Activated T-cell treated with anti-CD3 and anti-CD28 coated beads, Interleukin-2, amount 50 U/mL, for 48 hours (primary cell): ENCODE measurements around the gene ZNF182.
A peak's percentile ranks its signal among the peaks of the same experiment; 100 is the strongest.
"Not testable (repeated sequence)": the region's sequence is repeated elsewhere in the genome, so short reads cannot be mapped to it uniquely, and the experiment has no call there.

Source experiments
- DNase-seq, 2 experiments: peaks; one replicate each; pipeline ENCODE4 v3.0.0-alpha.2; 2020

ZNF182 gene

GRCh38 chrX:48001260-48001659, 2.5 kb downstream of the ZNF182 start:
- DNase-seq = no peak

DNA sequence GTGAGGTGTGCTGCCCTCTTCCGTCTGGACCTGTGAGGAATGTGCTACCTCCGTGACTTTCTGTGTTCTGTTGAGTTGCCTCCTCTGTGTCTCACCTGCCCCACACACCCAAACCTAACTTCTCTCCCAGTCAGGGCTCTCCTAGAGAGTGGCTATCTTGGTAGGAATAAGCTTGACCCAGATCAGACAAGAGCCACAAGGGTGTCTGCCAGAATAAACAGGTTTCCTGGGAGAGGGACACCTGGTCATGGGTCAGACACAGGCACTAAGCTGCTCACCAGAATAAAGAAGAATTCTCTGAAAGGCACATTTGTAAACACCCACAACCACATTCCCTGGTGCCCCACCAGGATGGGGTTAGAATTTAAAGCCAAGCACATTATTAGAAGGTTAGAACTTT, 11.1 kb downstream of the ZNF182 start:
- DNase-seq = no peak

DNA sequence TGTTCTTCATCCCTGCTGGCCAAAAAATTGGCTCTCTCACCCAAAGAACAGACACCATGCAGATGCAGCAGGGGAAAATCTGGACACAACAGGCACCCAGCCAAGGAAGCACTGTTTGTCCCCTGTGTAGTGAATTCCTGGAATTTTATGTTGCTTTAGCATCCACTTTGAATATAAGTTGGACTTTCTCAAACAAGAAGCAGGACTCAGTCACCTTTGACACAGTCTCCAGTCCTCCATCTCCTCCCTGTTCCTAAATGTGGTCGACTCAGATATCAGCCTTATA, 11.8 kb downstream of the ZNF182 start:
- DNase-seq = no peak

DNA sequence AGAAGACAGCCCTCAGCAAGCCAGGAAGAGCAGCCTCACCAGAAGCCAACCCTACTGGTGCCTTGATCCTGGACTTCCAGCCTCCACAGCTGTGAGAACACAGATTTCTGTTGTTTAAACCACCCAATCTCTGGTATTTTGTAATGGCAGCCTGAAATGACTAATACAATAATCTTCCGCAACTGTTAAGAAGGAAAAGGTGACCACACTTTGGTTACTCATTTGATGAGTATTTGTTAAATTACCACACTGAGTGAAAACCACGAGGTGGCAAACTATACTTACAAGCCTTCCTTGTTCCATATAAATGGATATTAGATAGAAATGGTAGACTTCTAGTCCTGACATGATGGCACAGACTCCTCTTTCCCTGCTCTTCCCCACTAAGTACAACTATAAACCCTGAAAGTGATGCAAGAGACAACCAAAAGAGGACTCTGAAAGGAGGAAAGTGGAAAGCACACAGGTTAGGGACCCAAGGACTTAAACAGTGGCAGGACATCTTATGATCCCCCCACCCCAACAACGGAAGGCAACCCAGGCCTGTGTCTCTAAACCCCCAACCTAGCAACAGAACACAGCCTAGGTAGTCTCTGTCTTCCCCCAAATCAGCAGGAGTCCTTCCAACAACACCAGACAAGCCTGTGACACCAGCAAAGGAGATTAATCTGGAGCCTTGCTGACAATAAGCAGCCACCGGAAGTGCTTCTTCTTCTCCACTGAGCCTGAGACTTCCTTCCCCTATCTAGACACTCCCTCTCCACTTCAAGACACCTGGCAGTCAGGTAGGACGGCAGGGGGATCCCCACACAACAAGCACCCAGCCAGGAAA, 12.3 kb downstream of the ZNF182 start:
- peak; percentile 21 to 23 for DNase-seq

DNA sequence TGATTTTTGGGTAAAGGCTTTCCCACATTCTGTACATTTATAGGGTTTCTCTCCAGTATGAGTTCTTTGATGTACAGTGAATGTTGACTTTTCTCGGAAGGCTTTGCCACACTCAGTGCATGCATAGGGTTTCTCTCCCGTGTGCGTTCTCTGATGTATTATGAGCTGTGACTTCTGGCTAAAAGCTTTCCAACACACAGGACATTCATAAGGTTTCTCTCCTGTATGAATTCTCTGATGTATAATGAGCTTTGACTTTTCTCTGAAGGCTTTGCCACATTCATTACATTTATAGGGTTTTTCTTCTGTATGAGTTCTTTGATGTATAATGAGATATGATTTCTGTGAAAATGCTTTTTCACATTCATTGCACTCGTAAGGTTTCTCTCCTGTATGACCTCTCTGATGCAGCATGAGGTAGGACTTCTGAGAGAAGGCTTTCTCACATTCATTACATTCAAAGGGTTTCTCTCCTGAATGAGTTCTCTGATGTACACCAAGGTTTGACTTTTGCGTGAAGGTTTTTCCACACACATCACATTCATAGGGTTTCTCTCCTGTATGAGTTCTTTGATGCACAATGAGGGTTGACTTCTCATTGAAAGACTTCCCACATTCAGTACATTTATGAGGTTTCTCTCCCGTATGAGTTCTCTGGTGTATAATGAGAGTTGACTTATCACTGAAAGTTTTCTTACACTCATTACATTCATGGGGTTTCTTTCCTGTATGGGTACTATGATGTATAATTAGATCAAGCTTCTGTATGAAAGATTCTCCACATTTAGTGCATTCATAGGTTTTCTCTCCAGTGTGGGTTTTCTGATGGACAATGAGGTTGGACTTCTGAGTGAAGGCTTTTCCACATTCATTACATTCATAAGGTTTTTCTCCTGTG, 27.3 kb downstream of the ZNF182 start:
- DNase-seq = no peak

DNA sequence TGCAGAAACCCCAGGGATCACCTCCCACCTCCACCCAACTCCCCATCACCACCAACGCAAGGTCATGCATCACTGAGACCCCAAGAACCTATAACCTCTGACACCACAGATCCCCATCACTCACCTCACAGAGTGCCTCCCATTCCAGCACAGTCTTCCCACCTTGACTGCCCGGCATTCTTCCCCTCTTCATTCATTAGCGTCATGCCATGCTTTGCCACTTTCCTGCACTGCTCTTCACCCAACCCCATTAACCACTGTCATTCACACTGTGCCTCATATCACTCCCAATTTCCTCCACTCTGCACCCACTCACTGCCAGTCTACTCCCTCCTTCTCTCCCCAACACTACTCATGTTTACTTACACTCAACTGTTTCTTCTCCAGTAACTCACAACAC, 30.6 kb downstream of the ZNF182 start:
- DNase-seq = no peak

DNA sequence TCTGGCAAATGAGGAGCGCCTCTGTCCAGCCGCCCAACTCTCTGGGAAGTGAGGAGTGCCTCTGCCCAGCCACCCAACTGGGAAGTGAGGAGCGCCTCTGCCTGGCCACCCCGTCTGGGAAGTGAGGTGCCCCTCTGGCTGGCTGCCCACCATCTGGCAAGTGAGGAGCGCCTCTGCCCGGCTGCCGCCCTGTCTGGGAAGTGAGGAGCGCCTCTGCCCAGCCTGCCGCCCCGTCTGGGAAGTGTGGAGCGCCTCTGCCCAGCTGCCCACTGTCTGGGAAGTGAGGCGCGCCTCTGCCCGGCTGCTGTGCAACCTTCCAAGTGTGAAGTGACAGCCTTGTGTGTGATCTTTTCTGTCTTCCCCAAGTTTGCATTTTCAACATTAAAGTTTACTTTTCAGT, 38.3 kb downstream of the ZNF182 start:
- not testable (repeated sequence) for DNase-seq

GRCh38 chrX:47961830-47962229, 42.0 kb downstream of the ZNF182 start:
- not testable (repeated sequence) for DNase-seq

DNA sequence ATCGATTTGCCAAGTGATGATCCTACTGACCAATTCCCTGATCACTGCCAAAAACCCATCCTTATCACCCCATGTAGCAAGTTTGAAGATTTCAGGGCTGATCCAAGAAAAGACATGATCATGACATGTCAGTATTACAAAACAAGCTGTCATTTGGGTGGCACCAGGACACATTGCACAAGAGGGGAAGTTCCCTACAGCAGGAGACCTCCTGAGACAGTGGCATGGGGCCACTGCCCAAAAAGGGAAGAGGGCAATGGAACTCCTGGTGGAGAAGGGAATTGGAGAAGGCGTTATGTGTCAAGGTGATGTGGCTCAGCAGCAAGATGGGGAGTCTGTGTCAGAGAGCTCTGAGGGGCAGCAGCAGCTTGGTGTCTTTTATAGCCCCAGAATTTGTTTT, 43.4 kb downstream of the ZNF182 start:
- no peak for DNase-seq

- no peak for DNase-seq
Measured at GRCh38 chrX:47958761-47959342, 44.9 kb downstream of the ZNF182 start.

- not testable (repeated sequence) for DNase-seq
Measured at GRCh38 chrX:47958206-47958605, 45.6 kb downstream of the ZNF182 start.

GRCh38 chrX:47956016-47956415, 47.8 kb downstream of the ZNF182 start:
- no peak for DNase-seq

DNA sequence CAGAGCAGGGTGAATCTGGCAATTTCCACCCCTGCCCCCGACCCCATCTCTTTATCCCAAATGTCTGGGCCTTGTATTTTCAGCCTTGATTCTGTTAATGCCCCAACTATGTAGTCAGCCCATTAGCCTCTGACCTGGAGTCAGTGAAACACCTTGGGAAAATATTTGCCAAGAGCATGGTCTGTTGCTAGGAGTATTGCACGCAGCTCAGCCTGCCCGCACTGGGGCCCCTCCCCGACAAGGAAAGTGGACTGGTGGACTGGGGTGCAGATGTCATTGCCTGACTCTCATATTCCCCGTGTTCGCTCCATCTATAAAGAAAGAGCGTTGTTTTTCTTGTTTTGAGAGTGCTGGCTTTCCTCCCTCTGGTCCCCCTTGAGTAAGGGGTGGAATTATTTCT, 48.5 kb downstream of the ZNF182 start:
- DNase-seq = not testable (repeated sequence)

DNA sequence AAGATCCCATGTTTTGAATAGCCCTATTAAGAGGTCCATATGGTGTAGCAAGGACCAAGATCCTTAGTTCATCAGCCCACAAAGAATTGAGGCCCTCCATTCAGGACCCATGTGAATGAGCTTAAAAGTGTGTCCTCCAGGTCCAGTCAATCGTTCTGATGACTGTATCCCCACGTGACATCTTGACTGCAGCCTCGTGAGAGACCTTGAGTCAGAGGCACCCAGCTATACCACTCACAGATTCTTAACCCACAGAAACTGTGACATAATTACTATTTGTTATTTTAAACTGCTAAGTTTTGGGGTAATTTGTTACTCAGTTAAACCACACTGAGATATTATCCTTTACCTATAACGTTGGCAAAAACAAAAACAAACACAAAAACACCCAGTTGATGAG, 62.4 kb downstream of the ZNF182 start:
- no peak for DNase-seq

DNA sequence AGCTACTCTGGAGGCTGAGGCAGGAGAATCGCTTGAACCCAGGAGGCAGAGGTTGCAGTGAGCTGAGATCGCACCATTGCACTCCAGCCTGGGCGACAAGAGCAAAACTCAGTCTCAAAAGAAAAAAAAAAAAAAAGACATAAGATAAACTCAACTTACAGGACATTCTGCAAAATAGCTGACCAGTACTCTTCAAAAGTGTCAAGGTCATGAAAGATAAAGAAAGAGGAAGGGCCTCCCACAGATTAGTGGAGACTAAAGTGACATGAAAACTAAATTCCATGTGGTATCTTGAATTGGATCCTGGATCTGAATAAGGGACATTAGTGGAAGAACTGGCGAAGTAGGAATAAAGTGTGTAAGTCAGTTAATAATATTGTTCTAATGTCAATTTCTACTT, 63.3 kb downstream of the ZNF182 start:
- no peak for DNase-seq

DNA sequence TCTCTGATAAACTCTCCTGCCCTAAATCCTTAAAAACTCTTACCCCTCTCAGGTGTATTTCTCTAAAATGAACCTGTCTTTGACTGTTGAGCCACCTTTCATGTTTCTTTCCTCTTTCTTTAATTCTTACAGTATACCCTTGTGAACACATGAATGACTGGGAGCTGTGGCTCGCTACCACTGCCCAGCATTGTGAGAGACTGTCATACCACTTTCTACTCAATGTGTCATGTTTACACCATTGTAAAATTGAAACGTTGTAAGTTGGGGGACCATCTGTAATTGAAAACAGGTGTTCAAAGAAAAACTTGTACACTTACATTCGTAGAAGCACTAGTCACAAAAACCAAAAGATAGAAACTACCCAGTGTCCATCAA, 66.9 kb downstream of the ZNF182 start:
- DNase-seq = no peak

- DNase-seq = peak in 1 of 2 experiments; percentile 30
Measured at GRCh38 chrX:47936224-47936939, 67.4 kb downstream of the ZNF182 start.

GRCh38 chrX:47933946-47934345, 69.8 kb downstream of the ZNF182 start:
- DNase-seq = no peak

GRCh38 chrX:47931970-47932369, 71.8 kb downstream of the ZNF182 start:
- DNase-seq = not testable (repeated sequence)

GRCh38 chrX:47927212-47927611, 76.6 kb downstream of the ZNF182 start:
- DNase-seq = no peak
